GM21515 (cell line): ENCODE measurements around the gene ATP11A.
"Not testable (repeated sequence)": the region's sequence is repeated elsewhere in the genome, so short reads cannot be mapped to it uniquely, and the experiment has no call there.

ENCODE experiments used
- ATAC-seq: cut with Tn5 transposase; IDR thresholded peaks from one replicate; pipeline ENCODE4 v1.9.1; 2021; ENCODE audit not compliant: unreplicated experiment

Gene ATP11A

GRCh38 chr13:112772929-112773328 is 83.1 kb downstream of the ATP11A start:
- ATAC-seq: no peak

GRCh38 chr13:112773601-112774447 is 84.0 kb downstream of the ATP11A start:
- ATAC-seq: no peak

- no peak for ATAC-seq
Observed at GRCh38 chr13:112774448-112774792, 84.6 kb downstream of the ATP11A start.

- no peak for ATAC-seq
Observed at GRCh38 chr13:112774829-112775565, 85.2 kb downstream of the ATP11A start.

- no peak for ATAC-seq
Observed at GRCh38 chr13:112775791-112776279, 86.0 kb downstream of the ATP11A start.

GRCh38 chr13:112776354-112776753 is 86.5 kb downstream of the ATP11A start:
- ATAC-seq: no peak

- ATAC-seq: no peak
Observed at GRCh38 chr13:112776971-112777370, 87.1 kb downstream of the ATP11A start.

GRCh38 chr13:112777637-112778406 is 88.0 kb downstream of the ATP11A start:
- ATAC-seq: no peak

GRCh38 chr13:112779856-112780604 is 90.2 kb downstream of the ATP11A start:
- no peak for ATAC-seq

GRCh38 chr13:112781287-112781686 is 91.4 kb downstream of the ATP11A start:
- ATAC-seq: no peak

- ATAC-seq: no peak
Observed at GRCh38 chr13:112781881-112782361, 92.1 kb downstream of the ATP11A start.

- ATAC-seq: no peak
Observed at GRCh38 chr13:112782429-112783010, 92.7 kb downstream of the ATP11A start.

GRCh38 chr13:112783135-112783977 is 93.5 kb downstream of the ATP11A start:
- ATAC-seq: no peak

GRCh38 chr13:112783978-112784371 is 94.1 kb downstream of the ATP11A start:
- no peak for ATAC-seq

- ATAC-seq: no peak
Observed at GRCh38 chr13:112784811-112785482, 95.1 kb downstream of the ATP11A start.

- ATAC-seq: no peak
Observed at GRCh38 chr13:112785483-112785856, 95.6 kb downstream of the ATP11A start.

- ATAC-seq: not testable (repeated sequence)
Observed at GRCh38 chr13:112786810-112787209, 97.0 kb downstream of the ATP11A start.

- no peak for ATAC-seq
Observed at GRCh38 chr13:112790735-112791641, 101.2 kb downstream of the ATP11A start.
